Subcutaneous adipose tissue (tissue), 4 donors: ENCODE results near the gene PLXNA4. TPM values are rescaled to one million over a fixed set of nuclear protein-coding genes. Genes with fewer than 3 reads are reported as not detected.

Experiments used
- CTCF ChIP-seq: fragments of 450-650 bp; IDR thresholded peaks from one replicate; pipeline ENCODE4 v1.5.1; 2016; ENCODE audit warnings: low read depth, mild to moderate bottlenecking, control low read depth, antibody characterized with exemption, moderate library complexity
- total RNA-seq, 4 donors: library from RNA; depleted of rRNA; stranded (reverse); fragments of >200 nt; gene quantifications; one replicate each; pipeline ENCODE4 v1.1.0, GENCODE V29; 2016

Gene PLXNA4
- total RNA-seq, 4 donors from 2014 or later, result 30.2 to 112 (median 54.6) TPM

- TF ChIP-seq CTCF, result no peak
Observed at GRCh38 chr7:132499487-132499886, 76.8 kb downstream of the PLXNA4 start.

GRCh38 chr7:132499065-132499464 is 77.2 kb downstream of the PLXNA4 start:
- TF ChIP-seq CTCF, result no peak

GRCh38 chr7:132498319-132498718 is 78.0 kb downstream of the PLXNA4 start:
- no peak for TF ChIP-seq CTCF

GRCh38 chr7:132497098-132497497 is 79.2 kb downstream of the PLXNA4 start:
- TF ChIP-seq CTCF, result no peak

- TF ChIP-seq CTCF, result no peak
Observed at GRCh38 chr7:132495936-132496335, 80.3 kb downstream of the PLXNA4 start.

- no peak for TF ChIP-seq CTCF
Observed at GRCh38 chr7:132494474-132494873, 81.8 kb downstream of the PLXNA4 start.

- no peak for TF ChIP-seq CTCF
Observed at GRCh38 chr7:132492823-132493445, 83.3 kb downstream of the PLXNA4 start.
